Measurements from ENCODE around the gene KMO. TPM values are rescaled to one million over a fixed set of nuclear protein-coding genes. Genes with fewer than 3 reads are reported as not detected.

KMO gene
- total and polyA plus RNA-seq, 8 donors = 0.06 to 0.33 (median 0.18) TPM; not detected in 5

DNA sequence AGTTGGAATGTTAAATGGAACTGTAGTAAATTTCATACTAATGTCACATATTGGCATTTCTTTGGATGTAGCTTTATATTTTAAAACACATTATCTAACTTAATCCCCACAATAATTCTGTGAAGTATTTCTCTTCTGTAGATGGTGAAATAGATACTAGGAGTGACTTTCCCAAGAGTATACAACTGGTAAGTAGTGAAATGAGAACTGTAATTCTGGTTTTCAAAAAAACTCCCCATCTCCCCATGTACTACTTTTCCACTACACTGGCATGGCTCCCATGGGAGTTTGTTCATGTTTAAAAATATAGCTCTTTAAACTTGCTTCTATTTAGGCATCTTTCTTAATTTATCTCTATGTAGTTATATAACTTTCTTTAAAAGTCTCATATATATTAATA lies 97.8 kb downstream of the KMO start:
- Histone ChIP-seq H3K36me3 (peaks cover 0 to 12% (median 3%) of the 10 kb centered on the region in 4 donors), H3K27me3 (no peaks in the 10 kb centered on the region), H3K9me3 (no peaks in the 10 kb centered on the region), H3K4me3 (no peak overlapping the region), H3K27ac (no peak overlapping the region), H3K4me1 (peaks cover 0 to 11% (median 0%) of the 10 kb centered on the region in 4 donors)
- intact Hi-C loops (cut with DNase I; ENCODE audit: low total_unique reads) = no loop called here
- TF ChIP-seq POLR2A (IDR thresholded peaks at IDR 0.05) (no peak), POLR2AphosphoS5 (IDR thresholded peaks at IDR 0.05) (no peak), EP300 (IDR thresholded peaks at IDR 0.05) (no peak)
- TF ChIP-seq, protein P1, sequence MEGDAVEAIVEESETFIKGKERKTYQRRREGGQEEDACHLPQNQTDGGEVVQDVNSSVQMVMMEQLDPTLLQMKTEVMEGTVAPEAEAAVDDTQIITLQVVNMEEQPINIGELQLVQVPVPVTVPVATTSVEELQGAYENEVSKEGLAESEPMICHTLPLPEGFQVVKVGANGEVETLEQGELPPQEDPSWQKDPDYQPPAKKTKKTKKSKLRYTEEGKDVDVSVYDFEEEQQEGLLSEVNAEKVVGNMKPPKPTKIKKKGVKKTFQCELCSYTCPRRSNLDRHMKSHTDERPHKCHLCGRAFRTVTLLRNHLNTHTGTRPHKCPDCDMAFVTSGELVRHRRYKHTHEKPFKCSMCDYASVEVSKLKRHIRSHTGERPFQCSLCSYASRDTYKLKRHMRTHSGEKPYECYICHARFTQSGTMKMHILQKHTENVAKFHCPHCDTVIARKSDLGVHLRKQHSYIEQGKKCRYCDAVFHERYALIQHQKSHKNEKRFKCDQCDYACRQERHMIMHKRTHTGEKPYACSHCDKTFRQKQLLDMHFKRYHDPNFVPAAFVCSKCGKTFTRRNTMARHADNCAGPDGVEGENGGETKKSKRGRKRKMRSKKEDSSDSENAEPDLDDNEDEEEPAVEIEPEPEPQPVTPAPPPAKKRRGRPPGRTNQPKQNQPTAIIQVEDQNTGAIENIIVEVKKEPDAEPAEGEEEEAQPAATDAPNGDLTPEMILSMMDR (IDR thresholded peaks at IDR 0.05) = no peak
- no peak for DNase-seq

DNA sequence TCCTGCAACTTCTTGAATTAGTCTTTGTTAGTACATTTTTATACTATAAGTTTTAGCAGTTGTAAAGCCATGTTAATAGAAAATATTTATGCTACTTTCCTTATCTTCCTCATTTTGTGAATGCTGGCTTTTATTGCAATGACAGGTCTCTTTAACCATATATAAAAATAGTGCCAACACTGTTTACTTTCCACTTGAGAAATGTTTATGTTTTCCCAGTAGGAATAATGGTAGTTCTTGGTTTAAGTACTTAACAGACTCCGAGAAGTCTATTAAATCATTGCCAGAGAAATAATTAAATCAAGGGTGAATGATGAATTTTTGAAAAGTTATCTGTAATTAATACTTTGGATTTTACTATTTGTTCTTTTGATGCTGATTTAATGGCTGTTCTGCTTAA lies 98.3 kb downstream of the KMO start:
- no peaks in the 10 kb centered on the region for H3K9me3 ChIP-seq
- no peak overlapping the region for H3K27ac ChIP-seq
- H3K27me3 ChIP-seq = no peaks in the 10 kb centered on the region
- intact Hi-C loops (cut with DNase I; ENCODE audit: low total_unique reads) = no loop called here
- H3K36me3 ChIP-seq = peaks cover 0 to 17% (median 7%) of the 10 kb centered on the region in 4 donors
- no peak overlapping the region for H3K4me3 ChIP-seq
- TF ChIP-seq, protein P1 (IDR thresholded peaks at IDR 0.05) = no peak
- TF ChIP-seq EP300 (IDR thresholded peaks at IDR 0.05) (no peak), POLR2AphosphoS5 (IDR thresholded peaks at IDR 0.05) (no peak), POLR2A (IDR thresholded peaks at IDR 0.05) (no peak)
- 70 to 86% (median 80%) methylated on average over 1 of the region's 1 CpG for WGBS, 5 donors
- DNase-seq = no peak
- peaks cover 0 to 11% (median 0%) of the 10 kb centered on the region in 4 donors for H3K4me1 ChIP-seq

DNA sequence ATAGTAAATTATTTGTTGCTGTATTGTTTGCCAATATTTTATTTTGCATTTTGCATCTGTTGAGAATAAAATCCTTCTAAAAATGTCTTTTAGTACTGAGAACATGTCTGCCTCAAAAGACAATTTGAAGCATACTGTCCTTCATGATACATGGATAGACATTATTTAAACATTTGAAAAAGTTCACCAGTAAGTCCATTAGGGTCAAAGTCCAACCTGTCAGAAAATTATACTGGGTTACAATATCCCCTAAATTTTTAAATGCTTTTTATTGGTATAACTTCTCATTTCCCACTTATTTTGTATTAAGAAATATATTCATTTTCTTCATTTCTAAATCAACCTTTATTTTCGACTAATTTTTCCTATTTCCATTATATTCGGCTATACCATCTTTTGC lies 98.7 kb downstream of the KMO start:
- intact Hi-C loops (cut with DNase I; ENCODE audit: low total_unique reads) = no loop called here

DNA sequence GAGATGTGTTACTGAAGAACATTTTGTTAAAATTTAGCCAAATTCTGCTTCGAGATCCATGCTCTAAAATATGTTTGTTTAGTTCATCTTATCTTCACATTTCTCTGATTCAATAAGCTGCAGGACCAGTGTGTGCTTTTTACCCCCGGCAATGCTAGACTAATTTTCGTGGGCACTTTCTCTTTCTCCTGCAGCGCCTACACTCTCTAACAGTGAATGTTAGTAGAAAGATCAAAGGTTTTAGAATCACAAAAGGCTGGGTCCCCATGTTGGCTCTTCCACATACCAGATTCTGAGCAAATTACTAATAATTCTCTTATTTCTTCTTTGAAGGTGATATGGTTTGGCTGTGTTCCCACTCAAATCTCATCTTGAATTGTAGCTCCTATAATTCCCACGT lies 99.5 kb downstream of the KMO start:
- DNase-seq = no peak
- 55 to 67% (median 58%) methylated on average over 5 of the region's 5 CpGs for WGBS, 5 donors
- intact Hi-C loops (cut with DNase I; ENCODE audit: low total_unique reads) = no loop called here
- Histone ChIP-seq H3K4me3 (no peak overlapping the region), H3K36me3 (peaks cover 0 to 19% (median 11%) of the 10 kb centered on the region in 4 donors), H3K9me3 (no peaks in the 10 kb centered on the region), H3K27me3 (no peaks in the 10 kb centered on the region), H3K4me1 (peaks cover 0 to 18% (median under 1%) of the 10 kb centered on the region in 4 donors), H3K27ac (no peak overlapping the region)
- TF ChIP-seq EP300 (IDR thresholded peaks at IDR 0.05) = no peak
- TF ChIP-seq POLR2A (IDR thresholded peaks at IDR 0.05) = no peak
- no peak for TF ChIP-seq POLR2AphosphoS5 (IDR thresholded peaks at IDR 0.05)
- TF ChIP-seq, protein P1 (IDR thresholded peaks at IDR 0.05) = no peak

More for the DNA sequence above, 98.7 kb downstream of the KMO start:
- Histone ChIP-seq H3K27ac (no peak overlapping the region), H3K9me3 (no peaks in the 10 kb centered on the region), H3K4me3 (no peak overlapping the region), H3K4me1 (peaks cover 0 to 11% (median 0%) of the 10 kb centered on the region in 4 donors), H3K36me3 (peaks cover 0 to 19% (median 11%) of the 10 kb centered on the region in 4 donors), H3K27me3 (no peaks in the 10 kb centered on the region)
- DNase-seq = no peak
- WGBS, 5 donors = 94 to 99% (median 96%) methylated on average over 2 of the region's 2 CpGs
- no peak for TF ChIP-seq EP300 (IDR thresholded peaks at IDR 0.05)
- TF ChIP-seq POLR2A (IDR thresholded peaks at IDR 0.05) = no peak
- TF ChIP-seq, protein P1 (IDR thresholded peaks at IDR 0.05) = no peak
- TF ChIP-seq POLR2AphosphoS5 (IDR thresholded peaks at IDR 0.05) = no peak
